Pancreas (tissue), 10 donors: ENCODE data around the gene KCNQ5. TPM values are rescaled to one million over a fixed set of nuclear protein-coding genes. Genes with fewer than 3 reads are reported as not detected.
A peak's percentile ranks its signal among the peaks of the same experiment; 100 is the strongest.

ENCODE experiments used
- ATAC-seq, 4 donors: fragments of 200-7000 bp; cut with Tn5 transposase; one replicate each; pipeline versions ENCODE4 v1.8.0 to v1.9.1; 2020; ENCODE audit warnings: mild to moderate bottlenecking in 4 of 4, moderate library complexity in 4 of 4
- DNase-seq, 6 donors: peaks; one replicate each; pipeline ENCODE4 v3.0.0-alpha.2; 2020
- FAIRE-seq: peaks from 2 replicates; lab custom pipeline; 2012; peaks lifted over from hg19 to GRCh38; lab: Jason Lieb, UNC
- H3K27ac ChIP-seq, 4 donors: fragments of 200-600 bp; sonication (generic); 1 replicate in 3 of 4; 2 replicates in 1 of 4; pipeline versions ENCODE4 v1.5.0 to v1.8.0; 2020
- H3K27me3 ChIP-seq, 4 donors: fragments of 200-600 bp; one replicate each; pipeline ENCODE4 v1.8.0; 2021
- H3K36me3 ChIP-seq, 3 donors: fragments of 200-600 bp; sonication (generic) in 1 of 3; one replicate each; pipeline versions ENCODE4 v1.5.0 to v1.8.0; 2020 to 2021
- H3K4me1 ChIP-seq, 3 donors: fragments of 200-600 bp; one replicate each; pipeline ENCODE4 v1.8.0; 2021
- H3K4me3 ChIP-seq, 4 donors: fragments of 200-600 bp; sonication (generic) in 2 of 4; one replicate each; pipeline versions ENCODE4 v1.5.0 to v1.8.0; 2020 to 2021
- H3K9me3 ChIP-seq, 4 donors: fragments of 200-600 bp; one replicate each; pipeline ENCODE4 v1.8.0; 2021
- CTCF ChIP-seq, 4 donors: fragments of 200-600 bp; sonication (generic) in 3 of 4; IDR thresholded peaks; one replicate each; pipeline versions ENCODE4 v1.5.0 to v1.8.0; 2021; ENCODE audit warnings: antibody characterized with exemption in 4 of 4
- WGBS, 2 donors: extraction: QIAGEN DNeasy Blood & Tissue Kit; methylation state at CpG; one replicate each; pipeline ENCODE4 v1.1.7; 2013; 5-methylcytosine and 5-hydroxymethylcytosine counted together
- intact Hi-C, 3 donors: fragments of 100-400 bp; cut with DNase I; formaldehyde crosslinking; loops; one replicate each; pipeline versions ENCODE4 v1.11.1 to v1.14.2; 2022
- polyA plus RNA-seq, 2 donors: library from polyadenylated mRNA; stranded (reverse); fragments of 200-250 nt; gene quantifications; one replicate each; pipeline ENCODE4 v1.2.3, GENCODE V29; 2013
- total RNA-seq, 6 donors: library from RNA; stranded (reverse); fragmentation: NEBNext Ultra II Directional in 4 of 6; extraction: Animal tissue kit (Norgen Biotek cat#: 25700) in 4 of 6; gene quantifications; one replicate each; pipeline versions ENCODE4 v1.2.1 to v1.2.4, GENCODE V29; 2021 to 2023
- donor health status: healthy with polysubstance abuse.
- donor health status: DM: no; HTN: no; CAD: no; lungs with moderate emphysema.
- donor health status: DM: no; HTN: no; CAD: no.
- donor health status: control.
- donor health status: control.
- donor health status: Bipolar disorder and iron deficiency.
- donor health status: DM: yes; HTN: yes; CAD: no.
- donor health status: DM: no; HTN: no; CAD: no.
- donor health status: DM: no; HTN: no; CAD: no.
- donor health status: DM: yes; HTN: yes; CAD: no.

Gene KCNQ5
- total and polyA plus RNA-seq, 8 donors, result 0.03 to 1.1 (median 0.13) TPM

- Histone ChIP-seq H3K27me3 (no peaks in the 10 kb centered on the region), H3K4me3 (no peak overlapping the region), H3K27ac (no peak overlapping the region), H3K4me1 (no peaks in the 10 kb centered on the region), H3K9me3 (no peaks in the 10 kb centered on the region), H3K36me3 (no peaks in the 10 kb centered on the region)
- no peak for TF ChIP-seq CTCF (IDR thresholded peaks at IDR 0.05)
- no peak for ATAC-seq
- intact Hi-C loops, result no loop called here
- peak in 1 of 6 donors; percentile 41 for DNase-seq
- WGBS, 2 donors, result 79 to 88% methylated on average over 19 of the region's 19 CpGs
- no peak for FAIRE-seq
Measured at GRCh38 chr6:72987301-72987700, 365.4 kb downstream of the KCNQ5 start.

- intact Hi-C loops, result no loop called here
- no peak for FAIRE-seq
- Histone ChIP-seq H3K4me1 (no peaks in the 10 kb centered on the region), H3K4me3 (no peak overlapping the region), H3K36me3 (no peaks in the 10 kb centered on the region), H3K27me3 (no peaks in the 10 kb centered on the region), H3K27ac (no peak overlapping the region), H3K9me3 (no peaks in the 10 kb centered on the region)
- TF ChIP-seq CTCF (IDR thresholded peaks at IDR 0.05), result no peak
- ATAC-seq, result no peak
- DNase-seq, result no peak
- WGBS, 2 donors, result 71% methylated on average over 5 of the region's 5 CpGs
Measured at GRCh38 chr6:72999995-73000394, 378.1 kb downstream of the KCNQ5 start.

GRCh38 chr6:73000460-73000859, 378.6 kb downstream of the KCNQ5 start:
- Histone ChIP-seq H3K27me3 (no peaks in the 10 kb centered on the region), H3K4me1 (no peaks in the 10 kb centered on the region), H3K27ac (no peak overlapping the region), H3K9me3 (no peaks in the 10 kb centered on the region), H3K4me3 (no peak overlapping the region), H3K36me3 (no peaks in the 10 kb centered on the region)
- no peak for TF ChIP-seq CTCF (IDR thresholded peaks at IDR 0.05)
- intact Hi-C loops, result no loop called here
- WGBS, 2 donors, result 72 to 75% methylated on average over 3 of the region's 3 CpGs
- DNase-seq, result no peak
- no peak for FAIRE-seq
- ATAC-seq, result no peak

- no peaks in the 10 kb centered on the region for H3K27me3 ChIP-seq
Measured at GRCh38 chr6:73002588-73002987, 380.7 kb downstream of the KCNQ5 start.

GRCh38 chr6:73003302-73003701, 381.4 kb downstream of the KCNQ5 start:
- no peak for FAIRE-seq
- Histone ChIP-seq H3K27me3 (no peaks in the 10 kb centered on the region), H3K9me3 (no peaks in the 10 kb centered on the region), H3K27ac (no peak overlapping the region), H3K36me3 (no peaks in the 10 kb centered on the region), H3K4me3 (no peak overlapping the region), H3K4me1 (no peaks in the 10 kb centered on the region)
- intact Hi-C loops, result no loop called here
- no peak for TF ChIP-seq CTCF (IDR thresholded peaks at IDR 0.05)
- 60 to 69% methylated on average over 3 of the region's 3 CpGs for WGBS, 2 donors
- no peak for DNase-seq
- ATAC-seq, result no peak

More at GRCh38 chr6:73002588-73002987, 380.7 kb downstream of the KCNQ5 start:
- Histone ChIP-seq H3K4me3 (no peak overlapping the region), H3K4me1 (no peaks in the 10 kb centered on the region), H3K36me3 (no peaks in the 10 kb centered on the region), H3K9me3 (no peaks in the 10 kb centered on the region), H3K27ac (no peak overlapping the region)
- no peak for DNase-seq
- no peak for TF ChIP-seq CTCF (IDR thresholded peaks at IDR 0.05)
- no peak for FAIRE-seq
- no peak for ATAC-seq
- intact Hi-C loops, result no loop called here
